ENCODE measurements around the gene CFP. TPM values are rescaled to one million over a fixed set of nuclear protein-coding genes. Genes with fewer than 3 reads are reported as not detected.
A peak's percentile ranks its signal among the peaks of the same experiment; 100 is the strongest.

CFP gene
- total and polyA plus RNA-seq, 8 donors: 0.31 to 4.1 (median 1.6) TPM

GRCh38 chrX:47587091-47587891 is 42.4 kb downstream of the CFP start:
- Histone ChIP-seq H3K4me3 (no peak overlapping the region), H3K4me1 (no peaks in the 10 kb centered on the region), H3K36me3 (no peaks in the 10 kb centered on the region), H3K27ac (no peak overlapping the region), H3K9me3 (no peaks in the 10 kb centered on the region), H3K27me3 (peaks cover 0 to 4% (median 0%) of the 10 kb centered on the region in 4 donors)
- peak in 1 of 4 donors; percentile 20 for ATAC-seq
- no peak for TF ChIP-seq CTCF (IDR thresholded peaks at IDR 0.05)
- no peak for DNase-seq
- intact Hi-C loops (cut with DNase I): no loop called here
- WGBS, 2 donors: 31 to 55% methylated on average over 4 of the region's 4 CpGs
- no peak for FAIRE-seq

GRCh38 chrX:47586043-47586787 is 43.5 kb downstream of the CFP start:
- TF ChIP-seq CTCF (IDR thresholded peaks at IDR 0.05): no peak
- Histone ChIP-seq H3K4me3 (no peak overlapping the region), H3K27me3 (peaks cover 0 to 4% (median 0%) of the 10 kb centered on the region in 4 donors), H3K36me3 (no peaks in the 10 kb centered on the region), H3K9me3 (no peaks in the 10 kb centered on the region), H3K4me1 (no peaks in the 10 kb centered on the region), H3K27ac (no peak overlapping the region)
- intact Hi-C loops (cut with DNase I): no loop called here
- 58 to 62% methylated on average over 11 of the region's 11 CpGs for WGBS, 2 donors
- FAIRE-seq (no peak), DNase-seq (no peak), ATAC-seq (no peak)

GRCh38 chrX:47585273-47585672 is 44.5 kb downstream of the CFP start:
- no peaks in the 10 kb centered on the region for H3K36me3 ChIP-seq
- H3K4me1 ChIP-seq: no peaks in the 10 kb centered on the region
- no peaks in the 10 kb centered on the region for H3K9me3 ChIP-seq
- TF ChIP-seq CTCF (IDR thresholded peaks at IDR 0.05): no peak
- H3K4me3 ChIP-seq: no peak overlapping the region
- peaks cover 0 to 4% (median 0%) of the 10 kb centered on the region in 4 donors for H3K27me3 ChIP-seq
- FAIRE-seq (no peak), DNase-seq (no peak), ATAC-seq (no peak)
- no peak overlapping the region for H3K27ac ChIP-seq
- intact Hi-C loops (cut with DNase I): no loop called here
- WGBS, 2 donors: 62 to 71% methylated on average over 16 of the region's 16 CpGs

GRCh38 chrX:47584714-47585113 is 45.0 kb downstream of the CFP start:
- FAIRE-seq (no peak), DNase-seq (no peak), ATAC-seq (no peak)
- Histone ChIP-seq H3K4me3 (no peak overlapping the region), H3K27ac (no peak overlapping the region), H3K4me1 (no peaks in the 10 kb centered on the region), H3K9me3 (no peaks in the 10 kb centered on the region), H3K36me3 (no peaks in the 10 kb centered on the region), H3K27me3 (peaks cover 0 to 4% (median 0%) of the 10 kb centered on the region in 4 donors)
- TF ChIP-seq CTCF (IDR thresholded peaks at IDR 0.05): no peak
- WGBS, 2 donors: 57 to 65% methylated on average over 6 of the region's 6 CpGs
- intact Hi-C loops (cut with DNase I): no loop called here

All from pancreas (tissue), 10 donors.